HT1080 (cell line): Measurements from ENCODE around the gene TMC1. TPM values are rescaled to one million over a fixed set of nuclear protein-coding genes. Genes with fewer than 3 reads are reported as not detected.

Experiments
- DNase-seq: peaks from one replicate; pipeline ENCODE4 v3.0.0-alpha.2; 2015; ENCODE audit warnings: low read depth
- total RNA-seq: library from RNA; depleted of rRNA; stranded (reverse); fragments of >200 nt; shearing (Covaris generic); gene quantifications from 2 replicates; pipeline ENCODE4 v1.2.3, GENCODE V29; 2014

Gene TMC1
- total RNA-seq, 1 experiment from 2014 or later: not detected

DNA sequence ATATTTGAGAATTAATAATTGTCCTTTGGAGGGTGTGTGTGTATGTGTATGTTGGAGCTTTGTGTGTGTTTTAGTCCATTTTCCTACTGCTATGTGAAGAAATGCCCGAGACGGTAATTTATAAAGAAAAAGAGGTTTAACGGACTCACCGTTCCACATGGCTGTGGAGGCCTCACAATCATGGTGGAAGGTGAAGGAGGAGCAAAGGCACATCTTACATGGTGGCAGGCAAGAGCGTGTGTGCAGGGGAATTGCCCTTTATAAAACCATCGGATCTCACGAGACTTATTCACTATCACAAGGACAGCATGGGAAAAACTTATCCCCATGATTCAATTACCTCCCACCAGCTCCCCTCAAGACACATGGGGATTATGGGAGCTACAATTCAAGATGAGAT lies 44.1 kb downstream of the TMC1 start:
- no peak for DNase-seq

- no peak for DNase-seq
These were observed 52.9 kb downstream of the TMC1 start for GRCh38 chr9:72574156-72574810.

- no peak for DNase-seq
These were observed 54.3 kb downstream of the TMC1 start for GRCh38 chr9:72575666-72576065.

DNA sequence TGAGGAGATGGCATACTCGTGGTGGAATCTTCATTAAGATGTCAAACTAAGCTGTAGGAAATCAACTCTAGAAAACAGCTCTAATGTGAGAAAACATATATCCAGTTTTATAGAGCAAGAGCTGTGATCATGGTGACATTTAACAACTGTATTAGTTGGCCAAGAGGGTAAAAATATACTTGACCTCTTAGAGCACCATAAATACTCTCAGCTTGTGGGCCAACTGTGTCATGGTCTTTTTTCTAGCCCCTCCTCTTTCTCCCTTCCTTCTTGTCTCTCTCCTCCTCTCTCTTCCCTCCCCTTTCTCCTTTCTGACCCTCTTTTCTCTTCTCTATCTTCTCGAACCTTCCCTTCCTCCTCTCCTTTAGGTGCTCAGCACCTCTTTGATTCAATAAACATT lies 54.7 kb downstream of the TMC1 start:
- DNase-seq: no peak

- DNase-seq: peak; percentile 85
These were observed 55.9 kb downstream of the TMC1 start for GRCh38 chr9:72577212-72577753.

GRCh38 chr9:72579190-72579589 lies 57.8 kb downstream of the TMC1 start:
- DNase-seq: peak; percentile 80

- DNase-seq: peak; percentile 63
These were observed 58.6 kb downstream of the TMC1 start for GRCh38 chr9:72579880-72580550.

GRCh38 chr9:72581694-72582093 lies 60.3 kb downstream of the TMC1 start:
- DNase-seq: no peak

GRCh38 chr9:72583370-72583769 lies 62.0 kb downstream of the TMC1 start:
- no peak for DNase-seq

DNA sequence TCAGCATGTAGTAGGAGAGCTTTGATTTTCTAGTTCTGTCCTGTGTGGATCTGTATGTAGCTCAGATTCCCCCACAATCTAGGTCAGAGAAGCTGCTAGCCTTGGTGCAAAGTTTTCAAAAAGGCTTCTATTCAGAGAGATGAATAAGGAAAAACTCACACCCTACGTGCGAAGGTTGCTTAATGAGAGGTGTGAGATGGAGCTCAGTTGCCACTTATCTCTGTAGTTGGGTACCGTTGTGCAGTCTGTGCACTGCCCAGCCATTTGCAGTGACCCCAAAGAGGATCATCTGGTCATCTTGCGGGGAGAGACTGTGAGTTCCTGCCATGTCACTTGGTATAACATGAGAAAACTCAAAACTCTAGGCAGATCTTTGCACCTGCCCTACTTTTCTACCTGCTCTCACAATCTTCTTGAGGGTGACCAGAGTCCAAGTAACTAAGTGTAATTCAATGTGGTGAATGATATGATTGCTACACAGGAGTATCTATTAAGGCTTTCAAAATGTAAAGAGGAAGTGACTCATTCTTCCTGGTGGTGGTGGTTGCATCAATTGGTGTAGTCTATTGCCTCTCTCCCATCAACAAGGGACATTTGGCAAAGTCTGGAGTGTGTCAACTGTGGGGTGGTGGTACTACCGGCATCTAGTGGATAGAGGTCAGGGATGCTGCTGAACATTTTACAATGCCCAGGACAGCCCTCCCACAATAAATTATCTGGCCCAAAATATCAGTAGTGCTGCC lies 65.2 kb downstream of the TMC1 start:
- peak; percentile 95 for DNase-seq

DNA sequence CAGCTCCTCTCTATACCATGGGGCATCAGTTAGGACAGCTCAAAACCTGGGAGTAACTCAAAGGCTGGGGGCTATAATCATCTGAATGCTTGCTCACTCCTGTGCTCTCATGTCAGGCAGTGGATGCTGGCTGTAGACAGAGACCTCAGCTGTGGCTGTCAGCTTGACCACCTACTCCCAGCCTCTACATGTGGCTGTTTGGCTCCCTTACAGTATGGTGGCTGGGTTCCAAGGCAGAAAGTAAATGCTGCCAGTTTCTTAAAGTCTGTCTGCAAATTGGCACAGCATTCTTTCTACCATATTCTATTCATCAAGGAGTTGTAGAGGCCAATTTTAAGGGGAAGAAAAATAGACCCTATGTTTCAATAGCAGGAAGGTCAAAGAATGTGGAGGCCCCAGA lies 66.9 kb downstream of the TMC1 start:
- no peak for DNase-seq

DNA sequence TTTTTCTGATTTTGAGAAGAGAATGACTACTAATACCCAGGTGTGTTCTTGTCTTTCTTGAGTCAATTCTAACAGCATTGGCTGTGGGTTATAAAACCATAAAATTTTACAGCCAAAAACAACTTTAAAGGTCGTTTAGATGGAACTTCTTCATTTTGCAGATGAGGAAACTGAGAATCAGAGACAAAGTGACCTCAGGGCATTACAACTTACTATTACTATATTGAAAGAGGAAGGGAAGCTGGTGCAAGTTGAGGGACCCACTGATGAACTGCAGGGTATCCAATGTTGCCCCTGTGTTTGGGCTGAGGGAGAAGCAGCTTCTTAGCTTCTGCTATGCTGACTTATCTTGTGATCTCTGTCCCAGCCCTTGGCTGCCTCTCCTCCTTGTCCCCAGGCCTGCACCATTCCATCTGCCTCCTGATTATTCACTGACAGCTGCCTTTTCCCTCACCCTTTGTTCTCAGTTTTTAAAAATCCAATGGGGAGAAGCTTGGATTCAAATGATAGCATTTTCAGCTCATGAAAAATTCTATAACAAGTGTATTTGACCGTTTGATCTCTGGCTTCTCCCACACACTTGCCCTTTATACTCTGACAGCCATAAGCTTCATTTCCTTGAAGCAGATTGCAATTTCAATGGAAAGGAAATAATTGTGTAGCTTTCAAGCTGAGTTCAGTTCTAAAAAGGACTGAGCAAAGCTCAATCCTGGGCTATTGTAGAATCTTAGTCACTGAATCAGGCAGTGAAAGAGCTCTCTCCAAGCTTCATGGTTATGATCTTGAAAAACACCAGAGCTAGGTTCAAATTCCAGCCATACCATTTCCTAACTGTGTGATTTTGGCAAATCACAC lies 68.5 kb downstream of the TMC1 start:
- DNase-seq: no peak

GRCh38 chr9:72590824-72591223 lies 69.4 kb downstream of the TMC1 start:
- DNase-seq: no peak

GRCh38 chr9:72592502-72593403 lies 71.3 kb downstream of the TMC1 start:
- peak; percentile 62 for DNase-seq

GRCh38 chr9:72596451-72597180 lies 75.2 kb downstream of the TMC1 start:
- no peak for DNase-seq

DNA sequence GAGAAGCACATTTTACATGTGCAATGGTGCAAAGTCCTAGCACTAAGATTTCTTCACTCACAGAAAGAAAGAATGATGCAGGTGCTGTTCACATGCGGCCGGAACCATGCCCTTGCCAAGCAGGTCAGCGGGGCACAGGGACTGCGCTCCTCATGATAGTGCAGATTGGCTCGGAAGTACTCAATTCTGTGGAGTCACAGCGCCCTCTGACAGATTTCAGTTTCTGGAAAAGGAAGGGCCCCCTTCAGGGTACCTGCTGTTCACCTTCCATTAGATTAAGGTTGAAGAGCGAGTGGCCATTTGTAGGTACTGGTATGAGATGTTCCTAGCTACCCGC lies 75.7 kb downstream of the TMC1 start:
- no peak for DNase-seq

- no peak for DNase-seq
These were observed 76.2 kb downstream of the TMC1 start for GRCh38 chr9:72597601-72598000.

- DNase-seq: no peak
These were observed 77.2 kb downstream of the TMC1 start for GRCh38 chr9:72598639-72599038.

- peak; percentile 42 for DNase-seq
These were observed 78.6 kb downstream of the TMC1 start for GRCh38 chr9:72599874-72600534.
